B cell (primary cell): ENCODE results near the gene IFNW1.

Experiments
- EZH2 ChIP-seq: IDR thresholded peaks from 2 replicates; pipeline ENCODE4 v1.6.1; 2012; ENCODE audit warnings: borderline replicate concordance, low read depth, mild to moderate bottlenecking, moderate library complexity, low read length; ENCODE audit not compliant: insufficient read depth, poor library complexity, severe bottlenecking
- TF ChIP-seq, protein P1 (sequence below): fragments of 200-600 bp; IDR thresholded peaks from one replicate; pipeline ENCODE4 v1.8.0; 2022; ENCODE audit warnings: antibody characterized with exemption, mild to moderate bottlenecking

DNA sequence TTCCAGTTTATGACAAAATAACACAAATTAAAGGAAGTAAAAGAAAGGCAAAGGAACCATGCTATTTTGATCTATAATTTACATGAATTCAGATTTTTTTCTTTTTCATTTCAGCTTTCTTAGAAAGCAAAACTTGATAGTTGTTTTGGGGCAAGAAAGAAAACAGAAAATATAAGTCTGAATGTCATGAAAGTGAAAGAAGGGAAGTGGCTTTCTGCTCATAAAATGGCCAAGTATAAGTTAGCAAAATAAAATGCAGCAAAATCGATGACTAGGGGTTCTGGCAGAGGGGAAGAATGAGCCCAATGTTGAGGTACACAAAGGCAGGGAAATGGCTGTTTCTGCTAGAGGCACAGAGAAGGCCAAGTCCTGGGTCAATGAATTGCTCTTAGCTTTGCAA, 3.0 kb upstream of the IFNW1 start:
- TF ChIP-seq, protein P1, sequence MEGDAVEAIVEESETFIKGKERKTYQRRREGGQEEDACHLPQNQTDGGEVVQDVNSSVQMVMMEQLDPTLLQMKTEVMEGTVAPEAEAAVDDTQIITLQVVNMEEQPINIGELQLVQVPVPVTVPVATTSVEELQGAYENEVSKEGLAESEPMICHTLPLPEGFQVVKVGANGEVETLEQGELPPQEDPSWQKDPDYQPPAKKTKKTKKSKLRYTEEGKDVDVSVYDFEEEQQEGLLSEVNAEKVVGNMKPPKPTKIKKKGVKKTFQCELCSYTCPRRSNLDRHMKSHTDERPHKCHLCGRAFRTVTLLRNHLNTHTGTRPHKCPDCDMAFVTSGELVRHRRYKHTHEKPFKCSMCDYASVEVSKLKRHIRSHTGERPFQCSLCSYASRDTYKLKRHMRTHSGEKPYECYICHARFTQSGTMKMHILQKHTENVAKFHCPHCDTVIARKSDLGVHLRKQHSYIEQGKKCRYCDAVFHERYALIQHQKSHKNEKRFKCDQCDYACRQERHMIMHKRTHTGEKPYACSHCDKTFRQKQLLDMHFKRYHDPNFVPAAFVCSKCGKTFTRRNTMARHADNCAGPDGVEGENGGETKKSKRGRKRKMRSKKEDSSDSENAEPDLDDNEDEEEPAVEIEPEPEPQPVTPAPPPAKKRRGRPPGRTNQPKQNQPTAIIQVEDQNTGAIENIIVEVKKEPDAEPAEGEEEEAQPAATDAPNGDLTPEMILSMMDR = no peak
- TF ChIP-seq EZH2 = no peak
